A673 (cell line): Measurements from ENCODE around the gene LYPLAL1.

Experiments used
- CTCF ChIP-seq: fragments of 300-800, 200-600 bp; sonication (generic); conservative IDR thresholded peaks from 2 replicates; pipeline ENCODE4 v1.5.1; 2017; ENCODE audit warnings: low read depth, mild to moderate bottlenecking, antibody characterized with exemption, low read length, moderate library complexity, mixed read lengths
- EZH2 ChIP-seq: fragments of 200-600 bp; sonication (generic); IDR thresholded peaks from 2 replicates; pipeline ENCODE4 v1.6.1; 2017; ENCODE audit warnings: borderline replicate concordance, low read depth, mild to moderate bottlenecking, mixed read lengths, antibody characterized with exemption, low read length; ENCODE audit not compliant: poor library complexity, severe bottlenecking

- TF ChIP-seq CTCF, result no peak
- no peak for TF ChIP-seq EZH2
These were observed 29.9 kb upstream of the LYPLAL1 start for GRCh38 chr1:219143735-219144134.
